HepG2 (cell line): ENCODE data around the gene LAMA5. TPM values are rescaled to one million over a fixed set of nuclear protein-coding genes. Genes with fewer than 3 reads are reported as not detected.

Experiments
- ATF7 ChIP-seq, 2 experiments: fragments of 450-650 bp in 1 of 2; sonication (generic) in 1 of 2; formaldehyde crosslinking in 1 of 2; IDR thresholded peaks; 2 replicates each; pipeline versions ENCODE4 v1.4.0 to v1.6.1; 2016 to 2020; ENCODE audit warnings: antibody characterized with exemption in 1 of 2, mild to moderate bottlenecking in 1 of 2, missing genetic modification reagents in 1 of 2
- IKZF4 ChIP-seq: sonication (generic); formaldehyde crosslinking; IDR thresholded peaks from 2 replicates; pipeline ENCODE4 v1.5.1; 2020; ENCODE audit warnings: borderline replicate concordance, mild to moderate bottlenecking, low read depth, missing genetic modification reagents; ENCODE audit errors: not compliant biosample characterization
- JARID2 ChIP-seq: sonication (generic); formaldehyde crosslinking; IDR thresholded peaks from 2 replicates; pipeline ENCODE4 v1.8.1; 2023; ENCODE audit warnings: missing genetic modification reagents, inconsistent platforms; ENCODE audit not compliant: insufficient replicate concordance
- POLR2AphosphoS5 ChIP-seq: IDR thresholded peaks from 2 replicates; pipeline ENCODE4 v1.6.1; 2012; ENCODE audit warnings: low read depth, low read length
- RBM22 ChIP-seq: fragments of 200-400 bp; formaldehyde crosslinking; optimal IDR thresholded peaks from 2 replicates; pipeline ENCODE3; 2017; ENCODE audit warnings: mild to moderate bottlenecking, low read length, moderate library complexity
- TBX3 ChIP-seq: fragments of 450-650 bp; IDR thresholded peaks from 2 replicates; pipeline ENCODE4 v1.6.1; 2017; ENCODE audit warnings: antibody characterized with exemption, mild to moderate bottlenecking, inconsistent platforms, borderline replicate concordance
- ZBTB39 ChIP-seq: sonication (generic); formaldehyde crosslinking; IDR thresholded peaks from 2 replicates; pipeline ENCODE4 v1.5.0; 2020; ENCODE audit warnings: missing genetic modification reagents
- ZNF142 ChIP-seq: sonication (generic); formaldehyde crosslinking; IDR thresholded peaks from 2 replicates; pipeline ENCODE4 v1.4.0; 2020; ENCODE audit warnings: missing genetic modification reagents
- ZNF407 ChIP-seq: sonication (generic); formaldehyde crosslinking; IDR thresholded peaks from one replicate; pipeline ENCODE4 v1.5.1; 2020; ENCODE audit warnings: mild to moderate bottlenecking, missing genetic modification reagents; ENCODE audit errors: not compliant biosample characterization
- ZNF441 ChIP-seq: sonication (generic); formaldehyde crosslinking; IDR thresholded peaks from 2 replicates; pipeline ENCODE4 v1.7.0; 2021; ENCODE audit warnings: missing genetic modification reagents, borderline replicate concordance
- ZSCAN9 ChIP-seq: IDR thresholded peaks from 2 replicates; pipeline ENCODE4 v1.6.1; 2016; ENCODE audit warnings: borderline replicate concordance
- polyA plus RNA-seq, 8 experiments: library from polyadenylated mRNA; depleted of rRNA in 3 of 8; stranded (reverse) in 7 of 8; unstranded in 1 of 8; fragments of >200 nt; fragmentation: Illumina TruSeq in 4 of 8; extraction: Trizol in 4 of 8; gene quantifications; 2 replicates each; pipeline versions ENCODE4 v1.2.1 to v1.2.3, GENCODE V29; 2011 to 2016; ENCODE audit warnings: low read depth in 4 of 8, missing spikeins in 1 of 8, mixed read lengths in 1 of 8; ENCODE audit not compliant: insufficient read depth in 1 of 8
- total RNA-seq, 5 experiments: library from RNA; depleted of rRNA; stranded (reverse); fragments of >200 nt; fragmentation: Illumina TruSeq; extraction: Trizol; gene quantifications; 2 replicates each; pipeline ENCODE4 v1.2.3, GENCODE V29; 2016; ENCODE audit warnings: low read depth in 1 of 5

LAMA5 gene
- total and polyA plus RNA-seq, 2 of the 13 experiments (the other 11 are each of a cell fraction or from before 2014, with no cell fraction given) = 21.0 to 44.7 TPM

GRCh38 chr20:62387219-62387913, 20.3 kb upstream of the LAMA5 start (continued):
- peak; percentile 93 for TF ChIP-seq ZNF407 (CRISPR knock-in tag)
- 0 out of 2 replicates have a peak, but pooled peaks have one; percentile 1 for TF ChIP-seq ZBTB39 (CRISPR knock-in tag)
- TF ChIP-seq ZNF142 (CRISPR knock-in tag) = 0 out of 2 replicates have a peak, but pooled peaks have one; percentile 23
- peak; percentile 8 for TF ChIP-seq JARID2
- no peak; the same call in 1 of the 2 replicates for TF ChIP-seq TBX3
- peak; percentile 44; the same call in 1 of the 2 replicates for TF ChIP-seq POLR2AphosphoS5
- TF ChIP-seq ZSCAN9 (CRISPR knock-in tag) = 0 out of 2 replicates have a peak, but pooled peaks have one; percentile 6
- TF ChIP-seq RBM22 = peak; percentile 91
- TF ChIP-seq ATF7 (IDR thresholded peaks at IDR 0.05) = no peak
- TF ChIP-seq ATF7 (CRISPR knock-in tag; IDR thresholded peaks at IDR 0.05) = peak; percentile 28; the same call in 1 of the 2 replicates
- TF ChIP-seq IKZF4 = peak; percentile 9
- TF ChIP-seq ZNF441 (CRISPR knock-in tag) = peak; percentile 5; the same call in 1 of the 2 replicates
